DND-41 (cell line): ENCODE results near the gene RBM47.
"Not testable (repeated sequence)": the region's sequence is repeated elsewhere in the genome, so short reads cannot be mapped to it uniquely, and the experiment has no call there.

Experiments
- ATAC-seq: fragments of 200-7000 bp; cut with Tn5 transposase; 3 replicates; pipeline ENCODE4 v1.9.1; 2021; ENCODE audit warnings: low read depth; ENCODE audit not compliant: insufficient read depth
- DNase-seq: peaks from one replicate; pipeline ENCODE4 v3.0.0-alpha.2; 2020
- H2AFZ ChIP-seq: 2 replicates; pipeline ENCODE4 v1.6.0; 2012; ENCODE audit warnings: low read depth, low read length
- H3K27ac ChIP-seq: 2 replicates; pipeline ENCODE4 v1.5.1; 2012; ENCODE audit warnings: low read length, inconsistent platforms
- H3K27me3 ChIP-seq: fragments of 200-600 bp; sonication (generic); 2 replicates; pipeline ENCODE4 v1.6.0; 2012; ENCODE audit warnings: low read length, mild to moderate bottlenecking, inconsistent platforms; ENCODE audit not compliant: insufficient read depth, poor library complexity
- H3K36me3 ChIP-seq: 2 replicates; pipeline ENCODE4 v1.5.1; 2012; ENCODE audit warnings: low read length, inconsistent platforms; ENCODE audit not compliant: insufficient read depth
- H3K4me1 ChIP-seq: 2 replicates; pipeline ENCODE4 v1.5.1; 2012; ENCODE audit warnings: mild to moderate bottlenecking, low read length; ENCODE audit not compliant: insufficient read depth
- H3K4me2 ChIP-seq: 2 replicates; pipeline ENCODE4 v1.6.0; 2012; ENCODE audit warnings: mild to moderate bottlenecking, moderate library complexity, low read length, inconsistent platforms; ENCODE audit not compliant: insufficient read depth
- H3K4me3 ChIP-seq, 2 experiments: fragments of 200-600 bp in 1 of 2; shearing (Covaris generic) in 1 of 2; 2 replicates each; pipeline ENCODE4 v1.5.1; 2012 to 2016; ENCODE audit warnings: inconsistent platforms in 2 of 2, low read length in 2 of 2, mild to moderate bottlenecking in 2 of 2, low read depth in 1 of 2, moderate library complexity in 1 of 2
- H3K79me2 ChIP-seq: 2 replicates; pipeline ENCODE4 v1.6.0; 2012; ENCODE audit warnings: low read length, inconsistent platforms; ENCODE audit not compliant: insufficient read depth
- H3K9ac ChIP-seq: 2 replicates; pipeline ENCODE4 v1.6.0; 2012; ENCODE audit warnings: low read depth, mild to moderate bottlenecking, inconsistent platforms, low read length, moderate library complexity
- H3K9me3 ChIP-seq: 2 replicates; pipeline ENCODE4 v1.5.1; 2012; ENCODE audit warnings: low read length, moderate library complexity, mild to moderate bottlenecking, inconsistent platforms; ENCODE audit not compliant: insufficient read depth, severe bottlenecking
- H4K20me1 ChIP-seq: 2 replicates; pipeline ENCODE4 v1.6.0; 2012; ENCODE audit warnings: low read length; ENCODE audit not compliant: insufficient read depth
- CTCF ChIP-seq: IDR thresholded peaks from 2 replicates; pipeline ENCODE4 v1.5.1; 2012; ENCODE audit warnings: borderline replicate concordance, low read length, moderate library complexity, mild to moderate bottlenecking; ENCODE audit not compliant: poor library complexity, severe bottlenecking; ENCODE audit errors: extremely low read depth
- EZH2 ChIP-seq: IDR thresholded peaks from 3 replicates; pipeline ENCODE4 v1.6.1; 2012; ENCODE audit warnings: borderline replicate concordance, low read depth, mild to moderate bottlenecking, moderate library complexity, low read length, inconsistent platforms; ENCODE audit not compliant: severe bottlenecking

RBM47 gene

GRCh38 chr4:40632080-40632479 is 2.4 kb upstream of the RBM47 start:
- Histone ChIP-seq H3K9me3 (no peaks in the 10 kb centered on the region), H3K27me3 (peaks cover 14% of the 10 kb centered on the region), H4K20me1 (no peaks in the 10 kb centered on the region), H3K36me3 (no peaks in the 10 kb centered on the region), H2AFZ (no peak overlapping the region), H3K4me3 (no peak overlapping the region), H3K79me2 (no peaks in the 10 kb centered on the region), H3K4me2 (no peak overlapping the region), H3K27ac (no peak overlapping the region), H3K9ac (no peak overlapping the region), H3K4me1 (no peaks in the 10 kb centered on the region)
- TF ChIP-seq EZH2 (no peak), CTCF (no peak)
- DNase-seq = no peak
- ATAC-seq = no peak

GRCh38 chr4:40630335-40631021 is 814 bp upstream of the RBM47 start:
- no peak overlapping the region for H2AFZ ChIP-seq

GRCh38 chr4:40628888-40629287 is 776 bp downstream of the RBM47 start:
- no peak overlapping the region for H2AFZ ChIP-seq
- no peak overlapping the region for H3K9ac ChIP-seq
- no peaks in the 10 kb centered on the region for H3K36me3 ChIP-seq
- ATAC-seq (no peak), DNase-seq (no peak)
- no peaks in the 10 kb centered on the region for H3K79me2 ChIP-seq
- no peak overlapping the region for H3K4me2 ChIP-seq
- H3K9me3 ChIP-seq = no peaks in the 10 kb centered on the region
- no peak overlapping the region for H3K4me3 ChIP-seq
- no peaks in the 10 kb centered on the region for H3K4me1 ChIP-seq
- no peak for TF ChIP-seq EZH2
- no peak for TF ChIP-seq CTCF
- H3K27ac ChIP-seq = no peak overlapping the region
- H3K27me3 ChIP-seq = peaks cover 17% of the 10 kb centered on the region
- no peaks in the 10 kb centered on the region for H4K20me1 ChIP-seq

More at GRCh38 chr4:40630335-40631021, 814 bp upstream of the RBM47 start:
- Histone ChIP-seq H3K9ac (no peak overlapping the region), H3K27me3 (peaks cover 17% of the 10 kb centered on the region), H3K4me3 (no peak overlapping the region), H3K9me3 (no peaks in the 10 kb centered on the region), H3K79me2 (no peaks in the 10 kb centered on the region), H3K4me2 (no peak overlapping the region), H3K4me1 (no peaks in the 10 kb centered on the region), H3K27ac (no peak overlapping the region), H4K20me1 (no peaks in the 10 kb centered on the region), H3K36me3 (no peaks in the 10 kb centered on the region)
- DNase-seq (no peak), ATAC-seq (no peak)
- no peak for TF ChIP-seq CTCF
- no peak for TF ChIP-seq EZH2

- H3K4me1 ChIP-seq, DNase-seq, H3K9ac ChIP-seq: not testable (repeated sequence)
These were observed 1.3 kb downstream of the RBM47 start for GRCh38 chr4:40628407-40628806.

More at GRCh38 chr4:40628407-40628806, 1.3 kb downstream of the RBM47 start:
- not testable (repeated sequence) for H3K79me2 ChIP-seq, H2AFZ ChIP-seq, H3K4me2 ChIP-seq, H3K27ac ChIP-seq, H3K4me3 ChIP-seq, ATAC-seq, H4K20me1 ChIP-seq, H3K36me3 ChIP-seq, H3K9me3 ChIP-seq
- peaks cover 17% of the 10 kb centered on the region for H3K27me3 ChIP-seq
